Neural progenitor cell (in vitro differentiated cells): ENCODE data around the gene RAD1. TPM values are rescaled to one million over a fixed set of nuclear protein-coding genes. Genes with fewer than 3 reads are reported as not detected.

Experiments used
- DNase-seq: peaks from one replicate; pipeline ENCODE4 v3.0.0-alpha.2; 2016; ENCODE audit warnings: low spot score
- H2AFZ ChIP-seq: fragments of 200-600 bp; sonication (generic); replicated peaks from 2 replicates; pipeline ENCODE4 v1.6.1; 2016; ENCODE audit warnings: antibody characterized with exemption
- H3F3A ChIP-seq: fragments of 200-600 bp; sonication (generic); 2 replicates; pipeline ENCODE4 v1.6.1; 2016; ENCODE audit warnings: antibody characterized with exemption, low read depth
- H3K27ac ChIP-seq: fragments of 200-600 bp; sonication (generic); 2 replicates; pipeline ENCODE4 v1.5.1; 2016; ENCODE audit warnings: mild to moderate bottlenecking
- H3K27me3 ChIP-seq: fragments of 200-600 bp; sonication (generic); 2 replicates; pipeline ENCODE4 v1.6.1; 2016; ENCODE audit warnings: mild to moderate bottlenecking, moderate library complexity
- H3K36me3 ChIP-seq: fragments of 200-600 bp; sonication (generic); 2 replicates; pipeline ENCODE4 v1.5.1; 2016
- H3K4me1 ChIP-seq: fragments of 200-600 bp; sonication (generic); 2 replicates; pipeline ENCODE4 v1.6.1; 2016; ENCODE audit warnings: mixed run types
- H3K4me2 ChIP-seq: fragments of 200-600 bp; sonication (generic); 2 replicates; pipeline ENCODE4 v1.6.1; 2016
- H3K4me3 ChIP-seq: fragments of 200-600 bp; sonication (generic); 2 replicates; pipeline ENCODE4 v1.5.1; 2016
- H3K79me2 ChIP-seq: fragments of 200-600 bp; sonication (generic); 2 replicates; pipeline ENCODE4 v1.6.1; 2016; ENCODE audit warnings: low read depth
- H3K9ac ChIP-seq: fragments of 200-600 bp; sonication (generic); 2 replicates; pipeline ENCODE4 v1.6.1; 2016
- H3K9me3 ChIP-seq: fragments of 200-600 bp; sonication (generic); 2 replicates; pipeline ENCODE4 v1.5.1; 2016; ENCODE audit warnings: low read depth
- H4K20me1 ChIP-seq: fragments of 200-600 bp; sonication (generic); 2 replicates; pipeline ENCODE4 v1.6.1; 2016; ENCODE audit warnings: low read depth
- H3K27ac Mint-ChIP-seq: 3 replicates; pipeline ENCODE4 v1.8.0; 2021; ENCODE audit warnings: mixed read lengths
- H3K27me3 Mint-ChIP-seq: 2 replicates; pipeline ENCODE4 v1.8.0; 2022; ENCODE audit warnings: low read depth, mild to moderate bottlenecking, inconsistent platforms, moderate library complexity, mixed read lengths; ENCODE audit not compliant: insufficient read depth
- H3K36me3 Mint-ChIP-seq: 3 replicates; pipeline ENCODE4 v1.8.0; 2021; ENCODE audit warnings: mixed read lengths
- H3K4me1 Mint-ChIP-seq: 3 replicates; pipeline ENCODE4 v1.8.0; 2021; ENCODE audit warnings: mixed read lengths
- H3K4me3 Mint-ChIP-seq: 3 replicates; pipeline ENCODE4 v1.8.0; 2021; ENCODE audit warnings: mild to moderate bottlenecking, moderate library complexity, mixed read lengths
- H3K9me3 Mint-ChIP-seq: 3 replicates; pipeline ENCODE4 v1.8.0; 2020; ENCODE audit warnings: mixed read lengths
- CTCF ChIP-seq: fragments of 200-600 bp; sonication (generic); IDR thresholded peaks from 2 replicates; pipeline ENCODE4 v1.5.1; 2017; ENCODE audit warnings: antibody characterized with exemption, mild to moderate bottlenecking
- EZH2 ChIP-seq: fragments of 200-600 bp; sonication (generic); IDR thresholded peaks from 2 replicates; pipeline ENCODE4 v1.6.1; 2017; ENCODE audit warnings: antibody characterized with exemption, mild to moderate bottlenecking, moderate library complexity
- EZH2phosphoT487 ChIP-seq: fragments of 200-600 bp; sonication (generic); IDR thresholded peaks from 2 replicates; pipeline ENCODE4 v1.6.1; 2017; ENCODE audit warnings: antibody characterized with exemption
- total RNA-seq: library from RNA; depleted of rRNA; stranded (reverse); fragments of >200 nt; gene quantifications from 2 replicates; pipeline ENCODE4 v1.2.3, GENCODE V29; 2015; ENCODE audit warnings: low replicate concordance

RAD1 gene
- total RNA-seq, 1 donor from 2014 or later = 40.6 TPM

- peaks cover 51% of the 10 kb centered on the region for H3K79me2 ChIP-seq
- H3K9me3 ChIP-seq = no peaks in the 10 kb centered on the region
- H3K4me1 Mint-ChIP-seq = peaks cover 20% of the 10 kb centered on the region
- H3K4me2 ChIP-seq = peak overlapping the region; percentile 95
- H3K27me3 ChIP-seq = no peaks in the 10 kb centered on the region
- peak; percentile 88 for DNase-seq
- H3K4me1 ChIP-seq = peaks cover 13% of the 10 kb centered on the region
- H3K36me3 ChIP-seq = peaks cover 11% of the 10 kb centered on the region
- H3K27ac Mint-ChIP-seq = peak overlapping the region; percentile 64
- TF ChIP-seq EZH2 (no peak), EZH2phosphoT487 (no peak), CTCF (no peak)
- H3F3A ChIP-seq = peaks cover 46% of the 10 kb centered on the region
- H2AFZ ChIP-seq = peak overlapping the region; percentile 89
- no peaks in the 10 kb centered on the region for H3K27me3 Mint-ChIP-seq
- peaks cover 13% of the 10 kb centered on the region for H3K36me3 Mint-ChIP-seq
- H3K9ac ChIP-seq = peak overlapping the region; percentile 53
- H3K9me3 Mint-ChIP-seq = no peaks in the 10 kb centered on the region
- H3K27ac ChIP-seq = peak overlapping the region; percentile 88
- H3K4me3 ChIP-seq = peak overlapping the region; percentile 75
- peak overlapping the region; percentile 98 for H3K4me3 Mint-ChIP-seq
- peaks cover 15% of the 10 kb centered on the region for H4K20me1 ChIP-seq
These were observed 14.6 kb upstream of the RAD1 start for GRCh38 chr5:34929720-34930461.

GRCh38 chr5:34929134-34929719, 13.9 kb upstream of the RAD1 start, which contains the start of gene DNAJC21:
DNAJC21 (plus strand) TSS chr5:34929559; CDS start chr5:34929820, 261 bp downstream.
- Histone ChIP-seq H3F3A (peaks cover 52% of the 10 kb centered on the region), H3K27me3 (no peaks in the 10 kb centered on the region), H3K79me2 (peaks cover 44% of the 10 kb centered on the region), H4K20me1 (peaks cover 15% of the 10 kb centered on the region), H3K27ac (peak within 1 kb of the TSS; percentile 88), H3K9ac (peak within 1 kb of the TSS; percentile 53), H3K4me3 (peak within 1 kb of the TSS; percentile 75), H2AFZ (peak within 1 kb of the TSS; percentile 89), H3K4me1 (peaks cover 13% of the 10 kb centered on the region), H3K9me3 (no peaks in the 10 kb centered on the region), H3K36me3 (peaks cover 18% of the 10 kb centered on the region), H3K4me2 (peak within 1 kb of the TSS; percentile 95)
- peak; percentile 99 for DNase-seq
- Mint-ChIP-seq H3K27me3 (no peaks in the 10 kb centered on the region), H3K27ac (peak within 1 kb of the TSS; percentile 64), H3K36me3 (peaks cover 14% of the 10 kb centered on the region), H3K4me3 (peak within 1 kb of the TSS; percentile 98), H3K9me3 (no peaks in the 10 kb centered on the region), H3K4me1 (peaks cover 20% of the 10 kb centered on the region)
- no peak for TF ChIP-seq EZH2

GRCh38 chr5:34928267-34928666, 13.0 kb upstream of the RAD1 start:
- Mint-ChIP-seq H3K9me3 (no peaks in the 10 kb centered on the region), H3K4me3 (no peak overlapping the region), H3K27me3 (no peaks in the 10 kb centered on the region), H3K4me1 (peaks cover 20% of the 10 kb centered on the region), H3K36me3 (peaks cover 13% of the 10 kb centered on the region), H3K27ac (no peak overlapping the region)
- Histone ChIP-seq H4K20me1 (peaks cover 15% of the 10 kb centered on the region), H3K9ac (no peak overlapping the region), H2AFZ (no peak overlapping the region), H3K4me1 (peaks cover 13% of the 10 kb centered on the region), H3K36me3 (peaks cover 18% of the 10 kb centered on the region), H3K4me2 (no peak overlapping the region), H3F3A (peaks cover 61% of the 10 kb centered on the region), H3K79me2 (peaks cover 35% of the 10 kb centered on the region), H3K27ac (no peak overlapping the region), H3K4me3 (no peak overlapping the region), H3K9me3 (no peaks in the 10 kb centered on the region), H3K27me3 (no peaks in the 10 kb centered on the region)
- no peak for DNase-seq
- TF ChIP-seq EZH2 (no peak), EZH2phosphoT487 (no peak), CTCF (no peak)
